NCI-H446 treated with DMSO at 0.1 percent for 48 hours (cell line): Measurements from ENCODE around the gene NFYB.
"Not testable (repeated sequence)": the region's sequence is repeated elsewhere in the genome, so short reads cannot be mapped to it uniquely, and the experiment has no call there.

Source experiments
- DNase-seq: peaks from one replicate; lab custom pipeline; 2025; lab: John Stamatoyannopoulos, UW

The NFYB gene

GRCh38 chr12:104114834-104115586 is 23.0 kb downstream of the NFYB start:
- DNase-seq: not testable (repeated sequence)

GRCh38 chr12:104109446-104110271 is 28.4 kb downstream of the NFYB start:
- DNase-seq: no peak

DNA sequence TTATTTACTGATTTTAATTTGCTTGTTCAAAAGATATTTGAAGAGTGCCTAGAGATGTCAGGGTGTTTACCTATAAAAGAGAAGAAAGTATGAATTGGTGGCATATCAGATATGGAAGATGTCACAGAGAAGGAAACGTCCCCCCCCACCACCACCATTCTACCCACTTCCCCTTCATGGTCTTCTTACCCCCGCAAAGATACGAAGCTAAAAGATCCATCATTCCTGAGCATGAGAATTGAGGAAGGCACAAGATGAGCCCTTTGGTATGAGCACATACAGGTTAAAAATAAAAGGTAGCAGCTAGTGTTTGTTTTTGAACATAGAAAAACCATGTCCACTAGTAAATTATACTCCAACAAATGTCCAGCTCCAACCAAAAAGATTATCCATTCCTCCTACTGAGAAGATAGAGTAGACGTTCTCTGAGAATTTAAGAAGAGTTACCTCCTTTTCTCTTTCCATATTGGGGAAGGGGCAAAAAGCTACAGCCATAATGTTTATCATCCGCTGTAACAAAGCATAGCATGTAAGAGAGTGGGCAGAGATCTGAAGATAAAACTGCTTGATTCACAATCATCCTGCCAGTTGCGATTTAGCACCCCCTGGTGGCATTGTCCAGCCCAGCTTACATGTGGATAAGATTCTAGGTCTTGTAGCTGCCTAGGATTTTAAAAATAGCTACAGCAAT is 29.1 kb downstream of the NFYB start:
- peak; percentile 34 for DNase-seq

- DNase-seq: no peak
These were observed 31.0 kb downstream of the NFYB start for GRCh38 chr12:104106965-104107364.

- no peak for DNase-seq
These were observed 32.5 kb downstream of the NFYB start for GRCh38 chr12:104105461-104105860.

- DNase-seq: no peak
These were observed 40.1 kb downstream of the NFYB start for GRCh38 chr12:104097954-104098353.

GRCh38 chr12:104095289-104095688 is 42.7 kb downstream of the NFYB start:
- DNase-seq: no peak

- DNase-seq: no peak
These were observed 43.7 kb downstream of the NFYB start for GRCh38 chr12:104094284-104094683.

- DNase-seq: no peak
These were observed 46.9 kb downstream of the NFYB start for GRCh38 chr12:104091136-104091535.

DNA sequence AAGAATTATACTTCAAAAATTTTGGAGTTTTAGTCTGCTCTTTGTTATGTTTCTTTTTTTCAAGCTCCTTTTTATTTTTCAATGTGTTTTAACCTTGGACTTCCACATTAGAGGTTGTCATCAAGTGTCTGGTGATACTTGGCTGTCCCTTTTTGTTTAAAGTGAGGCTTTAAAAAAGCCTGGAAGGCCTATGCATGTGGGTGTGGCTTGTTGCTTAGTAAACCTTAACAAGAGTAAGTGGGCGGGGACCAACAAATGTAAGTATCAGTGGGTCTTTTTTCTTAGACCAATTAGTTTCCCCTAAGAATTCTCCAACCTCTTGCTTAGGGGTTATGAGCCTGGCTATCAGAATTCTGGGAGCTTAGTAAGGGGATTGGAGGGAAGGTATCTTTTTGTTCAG is 47.3 kb downstream of the NFYB start:
- no peak for DNase-seq

- DNase-seq: no peak
These were observed 54.1 kb downstream of the NFYB start for GRCh38 chr12:104083769-104084475.

GRCh38 chr12:104080764-104081163 is 57.2 kb downstream of the NFYB start:
- no peak for DNase-seq

- no peak for DNase-seq
These were observed 59.0 kb downstream of the NFYB start for GRCh38 chr12:104079024-104079423.

GRCh38 chr12:104073699-104074098 is 64.3 kb downstream of the NFYB start:
- no peak for DNase-seq

DNA sequence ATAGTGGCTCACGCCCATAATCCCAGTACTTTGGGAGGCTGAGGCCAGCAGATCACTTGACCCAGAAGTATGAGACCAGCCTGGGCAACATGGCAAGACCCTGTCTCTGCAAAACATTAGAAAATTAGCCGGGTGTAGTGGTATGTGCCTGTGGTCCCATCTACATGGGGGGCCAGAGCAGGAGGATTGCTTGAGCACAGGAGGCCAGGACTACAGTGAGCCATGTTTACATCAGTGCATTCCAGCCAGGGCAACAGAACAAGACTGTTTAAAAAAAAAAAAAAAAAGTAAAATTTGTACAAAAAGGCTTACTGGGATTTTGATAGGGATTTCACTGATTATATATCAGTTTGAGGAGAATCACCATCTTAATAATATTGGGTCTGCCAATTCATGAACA is 65.9 kb downstream of the NFYB start:
- DNase-seq: no peak
